ENCODE measurements around the gene CD38.

GRCh38 chr4:15809466-15809865 lies 31.3 kb downstream of the CD38 start:
- TF ChIP-seq CTCF (IDR thresholded peaks at IDR 0.05): no peak
- no peak for TF ChIP-seq ETV6 (CRISPR knock-in tag; IDR thresholded peaks at IDR 0.05)
- no peak for TF ChIP-seq USF2 (CRISPR knock-in tag; IDR thresholded peaks at IDR 0.05)
- TF ChIP-seq E2F4 (CRISPR knock-in tag; IDR thresholded peaks at IDR 0.05; ENCODE audit: borderline replicate concordance, low read depth): no peak
- no peak for TF ChIP-seq STAT6 (CRISPR knock-in tag; conservative IDR thresholded peaks at IDR 0.05; ENCODE audit: low read depth)
- no peak for TF ChIP-seq TCF7 (CRISPR knock-in tag; IDR thresholded peaks at IDR 0.05; ENCODE audit: low read depth)
- no peak for TF ChIP-seq MAX (CRISPR knock-in tag; IDR thresholded peaks at IDR 0.05)
- no peak for TF ChIP-seq ATF3 (CRISPR knock-in tag; conservative IDR thresholded peaks at IDR 0.05)
- no peak for TF ChIP-seq ATF2 (CRISPR knock-in tag; IDR thresholded peaks at IDR 0.05; ENCODE audit: borderline replicate concordance, low read depth)
- no peak for TF ChIP-seq TEAD4 (CRISPR knock-in tag; IDR thresholded peaks at IDR 0.05)
- TF ChIP-seq PREB (CRISPR knock-in tag; IDR thresholded peaks at IDR 0.05; ENCODE audit: borderline replicate concordance): no peak
- TF ChIP-seq SMAD4 (CRISPR knock-in tag; IDR thresholded peaks at IDR 0.05): no peak
- TF ChIP-seq NFE2L1 (CRISPR knock-in tag; IDR thresholded peaks at IDR 0.05): no peak

All from WTC11 (cell line).